Measurements from ENCODE around the gene CCN5. TPM values are rescaled to one million over a fixed set of nuclear protein-coding genes. Genes with fewer than 3 reads are reported as not detected.

CCN5 gene
- polyA plus RNA-seq, 3 donors: 0.11 to 0.15 TPM; not detected in 1

DNA sequence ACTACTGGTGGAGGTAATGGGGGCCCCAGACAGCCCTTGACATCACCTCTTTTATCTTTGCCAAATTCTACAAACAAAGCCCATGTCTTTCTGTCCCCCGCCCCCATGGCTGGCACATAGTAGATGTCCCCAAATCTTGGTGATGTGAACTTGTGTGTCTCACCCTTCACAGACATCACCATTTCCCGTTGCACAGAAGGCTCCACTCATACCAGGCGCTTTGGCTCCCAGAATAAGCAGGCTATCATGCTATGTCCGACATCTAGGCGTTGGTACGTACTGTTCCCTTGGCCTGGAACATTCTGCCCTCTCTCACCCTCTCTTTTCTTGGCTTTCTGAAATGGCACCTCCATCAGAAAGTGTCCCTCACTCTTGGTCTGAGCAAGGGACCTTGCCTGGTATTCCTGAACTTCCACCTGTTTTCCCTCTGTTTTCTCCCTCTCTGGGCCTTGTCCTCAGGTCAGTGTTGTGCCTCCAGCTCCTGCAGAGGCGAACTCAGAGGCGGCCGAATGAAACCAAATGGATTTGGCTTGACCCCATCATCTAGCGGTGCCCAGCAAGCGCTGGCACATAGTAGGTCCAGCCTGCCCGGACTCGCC is 968 bp upstream of the CCN5 start:
- DNase-seq (ENCODE audit: low read depth in 3 of 3, low spot score in 2 of 3): no peak

DNA sequence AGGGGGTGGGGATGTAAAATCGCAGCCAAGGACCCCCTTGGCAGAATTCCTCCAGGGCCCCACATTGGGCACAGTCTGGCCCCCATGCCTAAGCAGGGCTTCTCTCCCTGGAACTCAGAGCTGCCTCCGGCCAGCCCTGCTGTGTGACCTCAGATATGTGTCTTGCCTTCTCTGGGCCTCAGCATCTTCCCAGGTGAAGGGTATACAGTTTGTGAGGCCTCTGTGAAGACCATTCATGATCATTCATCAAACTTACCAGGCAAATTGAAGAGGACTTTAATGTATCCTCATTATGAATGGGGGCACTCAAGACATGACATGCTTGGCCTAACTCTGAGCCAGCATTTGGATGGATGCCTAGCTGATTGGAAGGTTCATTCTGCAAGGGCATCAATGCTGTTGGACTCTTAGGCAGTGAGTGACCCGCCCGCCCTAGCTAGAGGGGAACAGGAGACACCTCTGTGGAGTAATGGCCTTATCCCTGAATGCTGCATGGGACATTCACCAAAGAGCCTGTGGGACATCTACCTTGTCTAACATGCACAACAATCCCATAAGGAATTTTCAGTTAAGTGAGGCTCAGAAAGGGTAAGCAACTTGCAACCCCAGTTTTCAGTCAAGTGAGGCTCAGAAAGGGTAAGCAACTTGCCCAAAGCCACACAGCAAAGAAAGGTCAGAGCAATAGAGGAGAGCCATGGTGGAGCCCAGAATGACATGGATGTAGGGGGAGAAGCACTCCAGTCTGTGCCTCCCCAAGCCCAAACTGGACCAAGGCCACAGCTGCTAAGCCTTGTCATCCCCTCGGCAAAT is 535 bp downstream of the CCN5 start:
- DNase-seq (ENCODE audit: low read depth in 3 of 3, low spot score in 2 of 3): no peak

GRCh38 chr20:44716309-44717106 is 1.3 kb downstream of the CCN5 start:
- DNase-seq (ENCODE audit: low read depth in 3 of 3, low spot score in 2 of 3): no peak

GRCh38 chr20:44717986-44718385 is 2.8 kb downstream of the CCN5 start:
- DNase-seq (ENCODE audit: low read depth in 3 of 3, low spot score in 2 of 3): no peak

DNA sequence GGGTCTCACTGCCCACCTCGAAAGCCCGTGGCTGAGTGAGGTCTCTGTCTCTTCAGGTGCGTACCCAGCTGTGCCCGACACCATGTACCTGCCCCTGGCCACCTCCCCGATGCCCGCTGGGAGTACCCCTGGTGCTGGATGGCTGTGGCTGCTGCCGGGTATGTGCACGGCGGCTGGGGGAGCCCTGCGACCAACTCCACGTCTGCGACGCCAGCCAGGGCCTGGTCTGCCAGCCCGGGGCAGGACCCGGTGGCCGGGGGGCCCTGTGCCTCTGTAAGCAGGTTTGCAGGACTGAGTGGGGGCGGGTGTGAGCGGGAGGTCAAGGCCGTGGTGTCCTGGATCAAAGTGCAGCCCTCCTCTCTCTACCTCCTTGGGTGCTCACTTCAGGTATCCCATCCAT is 4.7 kb downstream of the CCN5 start:
- no peak for DNase-seq (ENCODE audit: low read depth in 3 of 3, low spot score in 2 of 3)

- no peak for DNase-seq (ENCODE audit: low read depth in 3 of 3, low spot score in 2 of 3)
Measured at GRCh38 chr20:44720621-44720996, 5.4 kb downstream of the CCN5 start.

DNA sequence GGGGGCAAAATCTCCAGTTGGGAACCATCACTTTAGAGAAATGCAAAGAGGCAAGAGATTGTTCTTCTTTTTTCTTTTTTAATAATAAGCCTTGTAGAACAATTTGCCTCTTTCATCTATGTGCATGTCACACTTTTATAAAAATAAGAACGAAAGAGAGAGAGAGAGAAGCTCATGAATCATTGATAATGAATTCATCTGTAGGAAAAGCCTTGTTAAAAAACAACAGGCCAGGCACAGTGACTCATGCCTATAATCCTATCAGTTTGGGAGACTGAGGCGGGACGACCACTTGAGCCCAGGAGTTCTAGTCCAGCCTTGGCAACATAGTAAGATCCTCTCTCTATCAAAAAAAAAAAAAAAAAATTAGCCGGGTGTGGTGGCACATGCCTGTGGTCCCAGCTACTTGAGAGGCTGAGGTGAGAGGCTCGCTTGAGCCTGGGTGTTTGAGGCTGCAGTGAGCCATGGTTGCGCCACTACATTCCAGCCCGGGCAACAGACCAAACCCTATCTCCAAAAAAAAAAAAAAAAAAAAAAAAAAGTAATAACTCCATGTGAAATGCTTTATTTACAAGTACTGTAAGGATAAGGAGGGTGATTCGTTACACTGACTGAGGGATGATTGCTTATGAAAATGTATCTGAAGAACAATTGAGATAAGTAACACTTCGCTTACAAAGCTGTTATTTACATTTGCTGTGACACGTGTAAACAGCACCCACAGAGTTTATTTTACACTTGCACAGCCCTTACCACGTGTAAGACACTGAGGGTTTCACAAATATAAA is 6.0 kb downstream of the CCN5 start:
- no peak for DNase-seq (ENCODE audit: low read depth in 3 of 3, low spot score in 2 of 3)

- DNase-seq (ENCODE audit: low read depth in 3 of 3, low spot score in 2 of 3): no peak
Measured at GRCh38 chr20:44721785-44722054, 6.6 kb downstream of the CCN5 start.

- DNase-seq (ENCODE audit: low read depth in 3 of 3, low spot score in 2 of 3): no peak
Measured at GRCh38 chr20:44722990-44723389, 7.8 kb downstream of the CCN5 start.

- DNase-seq (ENCODE audit: low read depth in 3 of 3, low spot score in 2 of 3): no peak
Measured at GRCh38 chr20:44723391-44723790, 8.2 kb downstream of the CCN5 start.

DNA sequence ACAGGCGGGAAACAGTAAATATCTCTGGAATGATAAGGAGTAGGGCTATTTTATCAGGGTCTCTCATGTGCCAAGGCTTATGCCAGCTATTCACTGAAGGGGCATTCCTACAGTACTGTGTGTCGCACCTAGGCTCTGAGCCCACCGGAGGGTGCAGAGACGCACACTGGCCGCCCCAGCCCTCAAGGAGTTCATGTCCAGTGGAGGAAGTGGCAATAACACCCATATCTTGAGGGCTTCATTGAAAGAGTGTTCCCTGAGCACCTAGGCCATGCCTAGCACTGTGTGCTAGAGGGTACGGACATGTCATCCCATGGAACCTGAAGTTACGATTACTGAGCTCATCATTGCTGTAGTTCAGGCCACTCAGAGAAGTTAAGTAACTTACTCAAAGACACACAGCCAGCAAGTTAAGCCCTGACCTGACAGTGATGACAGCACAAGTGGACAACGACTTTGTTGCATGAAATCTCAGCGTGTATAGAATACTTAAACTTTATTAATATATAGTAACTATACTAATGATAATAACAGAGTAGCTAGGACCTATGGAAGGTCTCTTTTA is 8.7 kb downstream of the CCN5 start:
- DNase-seq (ENCODE audit: low read depth in 3 of 3, low spot score in 2 of 3): no peak

DNA sequence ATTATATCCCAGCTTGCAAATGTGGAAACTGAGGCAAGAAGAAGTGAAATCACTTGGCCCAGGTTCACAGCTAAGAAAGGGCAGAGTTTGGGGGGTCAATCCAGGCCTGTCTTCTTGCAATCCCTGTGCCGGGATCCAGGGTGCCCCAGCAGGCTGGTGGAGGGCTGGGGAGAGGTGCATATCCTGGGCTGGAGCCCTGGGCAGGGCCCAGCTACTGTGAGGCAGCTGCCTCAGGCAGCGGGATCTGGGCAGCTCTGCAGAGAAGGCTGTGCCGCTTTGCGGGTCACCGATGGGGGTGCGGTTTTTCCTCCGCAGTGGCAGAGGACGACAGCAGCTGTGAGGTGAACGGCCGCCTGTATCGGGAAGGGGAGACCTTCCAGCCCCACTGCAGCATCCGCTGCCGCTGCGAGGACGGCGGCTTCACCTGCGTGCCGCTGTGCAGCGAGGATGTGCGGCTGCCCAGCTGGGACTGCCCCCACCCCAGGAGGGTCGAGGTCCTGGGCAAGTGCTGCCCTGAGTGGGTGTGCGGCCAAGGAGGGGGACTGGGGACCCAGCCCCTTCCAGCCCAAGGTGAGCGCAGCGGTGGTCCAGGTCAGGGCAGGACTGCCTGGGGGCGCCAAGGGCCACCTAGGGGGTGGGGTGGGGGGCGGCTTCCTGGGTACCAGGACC is 9.4 kb downstream of the CCN5 start:
- no peak for DNase-seq (ENCODE audit: low read depth in 3 of 3, low spot score in 2 of 3)

DNA sequence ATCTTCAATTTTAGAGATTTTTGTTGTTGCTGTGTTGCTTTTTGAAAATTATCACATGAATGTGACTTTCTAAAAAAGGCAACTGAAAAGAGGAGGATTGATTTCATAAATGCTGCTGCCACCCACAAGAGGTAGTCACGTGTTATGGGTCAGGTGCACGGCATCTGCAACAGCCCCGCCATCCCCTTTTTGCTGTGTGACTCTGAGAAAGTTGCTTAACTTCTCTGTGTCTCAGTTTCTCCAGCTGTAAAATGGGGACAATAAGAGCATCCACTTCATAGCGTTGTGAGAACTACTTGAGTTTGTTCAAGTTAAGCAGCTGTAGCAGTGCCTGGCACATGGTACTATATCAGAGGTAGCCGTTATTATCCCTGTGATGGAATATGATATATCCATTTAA is 10.7 kb downstream of the CCN5 start:
- no peak for DNase-seq (ENCODE audit: low read depth in 3 of 3, low spot score in 2 of 3)

DNA sequence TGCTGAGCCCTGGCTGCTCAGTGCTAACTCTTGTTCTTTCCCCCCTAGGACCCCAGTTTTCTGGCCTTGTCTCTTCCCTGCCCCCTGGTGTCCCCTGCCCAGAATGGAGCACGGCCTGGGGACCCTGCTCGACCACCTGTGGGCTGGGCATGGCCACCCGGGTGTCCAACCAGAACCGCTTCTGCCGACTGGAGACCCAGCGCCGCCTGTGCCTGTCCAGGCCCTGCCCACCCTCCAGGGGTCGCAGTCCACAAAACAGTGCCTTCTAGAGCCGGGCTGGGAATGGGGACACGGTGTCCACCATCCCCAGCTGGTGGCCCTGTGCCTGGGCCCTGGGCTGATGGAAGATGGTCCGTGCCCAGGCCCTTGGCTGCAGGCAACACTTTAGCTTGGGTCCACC is 11.9 kb downstream of the CCN5 start:
- DNase-seq (ENCODE audit: low read depth in 3 of 3, low spot score in 2 of 3): no peak

GRCh38 chr20:44727651-44728050 is 12.5 kb downstream of the CCN5 start:
- DNase-seq (ENCODE audit: low read depth in 3 of 3, low spot score in 2 of 3): no peak

- no peak for DNase-seq (ENCODE audit: low read depth in 3 of 3, low spot score in 2 of 3)
Measured at GRCh38 chr20:44728801-44729443, 13.8 kb downstream of the CCN5 start.

- DNase-seq (ENCODE audit: low read depth in 3 of 3, low spot score in 2 of 3): no peak
Measured at GRCh38 chr20:44730441-44730840, 15.3 kb downstream of the CCN5 start.

DNA sequence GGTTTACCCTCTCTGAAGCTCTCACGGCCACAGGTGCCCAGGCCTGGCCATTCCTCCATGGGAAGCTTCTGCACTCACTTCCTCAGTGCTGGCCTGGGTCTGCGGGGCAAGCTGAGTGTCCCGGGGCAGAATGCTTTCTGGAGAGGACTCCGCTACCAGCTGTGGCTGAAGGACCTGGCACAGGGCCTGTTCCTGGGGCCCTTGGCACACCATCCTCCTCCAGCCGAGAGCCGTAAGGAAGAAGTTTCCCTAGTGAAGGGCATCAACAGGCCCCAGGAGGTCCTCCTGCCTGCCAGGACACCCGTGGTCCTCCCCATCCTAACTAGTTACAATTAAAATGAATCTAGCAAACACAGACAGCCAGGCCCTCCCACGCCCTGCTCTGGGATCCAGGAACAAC is 16.5 kb downstream of the CCN5 start:
- no peak for DNase-seq (ENCODE audit: low read depth in 3 of 3, low spot score in 2 of 3)

DNA sequence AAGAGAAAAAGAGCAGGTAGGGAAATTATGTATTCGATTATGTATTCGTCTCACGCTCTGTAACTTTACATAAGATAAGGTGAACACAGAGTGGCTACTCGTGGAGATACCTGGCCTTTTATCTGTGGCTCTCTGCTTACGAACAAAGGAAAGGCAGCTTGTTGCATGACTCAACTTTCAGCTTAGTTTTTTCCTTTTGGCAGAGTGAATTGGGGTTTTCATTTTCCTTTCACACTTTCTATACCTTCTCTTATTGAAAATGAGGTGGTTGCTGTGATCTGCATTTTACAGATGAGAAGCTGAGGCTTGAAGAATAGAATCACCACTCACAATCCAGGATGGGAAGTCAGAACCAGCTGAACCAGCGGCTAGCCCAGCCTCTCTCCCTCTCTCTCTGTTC is 17.2 kb downstream of the CCN5 start:
- DNase-seq (ENCODE audit: low read depth in 3 of 3, low spot score in 2 of 3): no peak

Data from right renal cortex interstitium (tissue), 3 donors.